NCI-H1436 treated with DMSO at 0.1 percent for 48 hours (cell line): Measurements from ENCODE around the gene PRSS12.
"Not testable (repeated sequence)": the region's sequence is repeated elsewhere in the genome, so short reads cannot be mapped to it uniquely, and the experiment has no call there.

Source experiments
- DNase-seq: peaks from one replicate; lab custom pipeline; 2025; lab: John Stamatoyannopoulos, UW

The PRSS12 gene

GRCh38 chr4:118277243-118277642 lies 75.6 kb downstream of the PRSS12 start:
- no peak for DNase-seq

GRCh38 chr4:118276580-118276979 lies 76.2 kb downstream of the PRSS12 start:
- DNase-seq: no peak

- DNase-seq: no peak
Observed at GRCh38 chr4:118273642-118274041, 79.2 kb downstream of the PRSS12 start.

- DNase-seq: no peak
Observed at GRCh38 chr4:118271788-118272187, 81.0 kb downstream of the PRSS12 start.

GRCh38 chr4:118270492-118270891 lies 82.3 kb downstream of the PRSS12 start:
- peak; percentile 5 for DNase-seq

GRCh38 chr4:118268780-118269179 lies 84.0 kb downstream of the PRSS12 start:
- DNase-seq: no peak

- not testable (repeated sequence) for DNase-seq
Observed at GRCh38 chr4:118266145-118266496, 86.7 kb downstream of the PRSS12 start.

GRCh38 chr4:118265312-118266144 lies 87.3 kb downstream of the PRSS12 start:
- no peak for DNase-seq

GRCh38 chr4:118264096-118264495 lies 88.7 kb downstream of the PRSS12 start:
- DNase-seq: no peak

- no peak for DNase-seq
Observed at GRCh38 chr4:118260309-118260708, 92.5 kb downstream of the PRSS12 start.

- no peak for DNase-seq
Observed at GRCh38 chr4:118259111-118259510, 93.7 kb downstream of the PRSS12 start.

GRCh38 chr4:118254368-118254767 lies 98.4 kb downstream of the PRSS12 start:
- no peak for DNase-seq

- DNase-seq: no peak
Observed at GRCh38 chr4:118249890-118250289, 102.9 kb downstream of the PRSS12 start.

- no peak for DNase-seq
Observed at GRCh38 chr4:118237531-118237930, 115.3 kb downstream of the PRSS12 start.

GRCh38 chr4:118235566-118236120 lies 117.2 kb downstream of the PRSS12 start:
- no peak for DNase-seq
